ENCODE data around the gene PLEKHD1.

Gene PLEKHD1

DNA sequence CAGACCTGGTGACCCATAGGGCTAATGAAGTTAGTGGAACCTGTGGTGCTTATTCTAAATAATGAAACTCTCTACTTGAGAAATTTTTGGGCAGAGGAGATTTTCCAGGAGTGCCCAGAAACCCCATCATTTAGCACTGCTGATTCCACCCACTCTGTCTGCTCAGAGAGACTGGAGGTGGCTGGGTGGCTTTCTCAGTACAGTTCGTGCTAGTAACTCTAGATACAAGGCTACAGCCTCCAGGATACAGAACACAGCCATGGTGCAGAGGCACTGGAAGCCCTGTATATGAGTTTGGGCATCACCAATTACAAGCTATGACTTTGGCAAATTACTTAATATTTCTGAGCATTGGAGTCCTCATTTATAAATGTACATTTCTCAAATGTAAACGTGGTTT, 57.8 kb downstream of the PLEKHD1 start:
- Histone ChIP-seq H3K27ac (ENCODE audit: low read depth, low read length) (no peak overlapping the region), H3K4me3 (ENCODE audit: low read depth in 1 of 2, low read length in 2 of 2) (no peak overlapping the region), H3K9ac (ENCODE audit: low read depth in 1 of 2, low read length in 2 of 2) (no peak overlapping the region), H3K4me1 (ENCODE audit: control insufficient read depth in 1 of 2, insufficient read depth in 2 of 2, low read length in 2 of 2) (no peaks in the 10 kb centered on the region), H3K9me3 (ENCODE audit: control insufficient read depth in 1 of 2, low read length in 2 of 2) (no peaks in the 10 kb centered on the region), H3K27me3 (ENCODE audit: control insufficient read depth in 1 of 2, insufficient read depth in 2 of 2, low read length in 2 of 2) (peaks cover 3% of the 10 kb centered on the region in 2 donors), H3K36me3 (ENCODE audit: control insufficient read depth in 1 of 2, insufficient read depth in 2 of 2, low read length in 2 of 2) (no peaks in the 10 kb centered on the region)

DNA sequence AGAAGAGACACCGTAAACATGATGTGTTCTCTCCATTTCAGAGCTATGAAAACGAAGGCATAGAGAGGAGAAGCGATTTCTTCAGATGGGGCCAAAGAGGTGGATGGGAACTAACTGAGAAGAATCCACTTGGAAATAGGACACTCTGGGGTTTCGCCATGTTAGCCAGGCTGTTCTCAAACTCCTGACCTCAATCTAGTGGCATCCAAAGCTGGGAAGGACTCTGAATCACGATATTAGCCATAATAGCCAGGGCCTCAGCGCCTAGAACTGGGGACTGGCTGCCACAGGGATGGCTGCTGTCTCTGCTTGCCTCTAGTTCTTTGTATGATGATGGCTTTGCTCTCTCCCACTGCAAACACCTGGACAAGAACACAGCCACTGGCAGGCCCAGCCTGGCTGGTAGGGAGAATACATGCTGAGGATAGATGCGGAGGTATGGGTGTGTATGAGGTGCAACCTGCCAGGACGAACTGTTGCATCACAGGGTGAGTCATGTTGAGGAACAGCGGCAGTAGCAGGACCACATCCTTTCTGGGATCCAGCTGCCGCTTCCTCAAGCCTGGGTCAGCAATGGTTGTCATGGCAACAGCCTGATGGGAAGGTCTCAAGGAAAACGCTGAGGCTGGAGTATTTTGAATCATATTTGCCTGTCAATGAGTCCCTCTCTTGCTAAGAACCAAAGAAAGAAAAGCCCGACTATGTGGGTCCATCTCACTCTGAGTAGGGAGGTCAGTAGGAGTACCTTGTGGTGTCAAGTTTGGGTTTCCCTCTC, 59.0 kb downstream of the PLEKHD1 start:
- H3K9ac ChIP-seq (ENCODE audit: low read depth in 1 of 2, low read length in 2 of 2): no peak overlapping the region

DNA sequence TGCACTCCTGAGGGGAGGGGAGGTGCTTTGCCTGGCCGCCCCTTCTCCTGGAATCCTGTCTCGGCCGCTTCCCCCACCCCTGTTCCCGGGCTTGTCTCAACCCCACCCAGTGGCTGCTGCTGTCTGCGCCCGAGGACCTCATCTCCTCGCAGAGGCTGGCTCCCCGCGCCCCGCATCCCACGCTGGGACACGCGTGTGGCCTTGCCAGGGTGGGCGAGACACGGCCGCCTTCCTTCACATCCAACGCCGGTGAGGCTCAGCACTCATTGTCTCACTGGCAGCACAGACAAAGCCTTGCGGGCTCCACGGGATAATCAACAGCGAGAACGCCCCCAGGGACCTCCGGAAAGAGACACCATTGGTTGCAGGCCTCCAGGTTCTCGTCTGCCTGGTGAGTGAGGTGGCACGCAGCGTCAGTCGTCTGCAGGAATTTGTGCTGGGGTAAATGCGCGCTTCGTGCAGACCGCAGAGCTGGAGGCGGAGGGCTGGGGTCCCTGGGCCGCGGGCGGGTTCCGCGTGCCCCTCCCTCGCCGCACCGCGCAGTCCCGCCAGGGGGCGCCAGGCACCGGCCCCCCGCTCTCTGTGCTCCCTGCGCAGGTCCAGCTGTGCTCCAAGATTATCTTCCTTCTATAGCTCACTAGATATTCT, 63.3 kb downstream of the PLEKHD1 start:
- Histone ChIP-seq H3K4me3 (ENCODE audit: low read depth in 1 of 2, low read length in 2 of 2) (no peak overlapping the region), H3K36me3 (ENCODE audit: control insufficient read depth in 1 of 2, insufficient read depth in 2 of 2, low read length in 2 of 2) (no peaks in the 10 kb centered on the region), H3K27ac (ENCODE audit: low read depth, low read length) (no peak overlapping the region), H3K9ac (ENCODE audit: low read depth in 1 of 2, low read length in 2 of 2) (no peak overlapping the region), H3K4me1 (ENCODE audit: control insufficient read depth in 1 of 2, insufficient read depth in 2 of 2, low read length in 2 of 2) (no peaks in the 10 kb centered on the region), H3K27me3 (ENCODE audit: control insufficient read depth in 1 of 2, insufficient read depth in 2 of 2, low read length in 2 of 2) (peaks cover 10 to 15% of the 10 kb centered on the region in 2 donors), H3K9me3 (ENCODE audit: control insufficient read depth in 1 of 2, low read length in 2 of 2) (no peaks in the 10 kb centered on the region)

More for the DNA sequence above, 59.0 kb downstream of the PLEKHD1 start:
- peaks cover 3 to 10% of the 10 kb centered on the region in 2 donors for H3K27me3 ChIP-seq (ENCODE audit: control insufficient read depth in 1 of 2, insufficient read depth in 2 of 2, low read length in 2 of 2)
- no peaks in the 10 kb centered on the region for H3K9me3 ChIP-seq (ENCODE audit: control insufficient read depth in 1 of 2, low read length in 2 of 2)
- H3K27ac ChIP-seq (ENCODE audit: low read depth, low read length): no peak overlapping the region
- H3K4me3 ChIP-seq (ENCODE audit: low read depth in 1 of 2, low read length in 2 of 2): no peak overlapping the region
- H3K36me3 ChIP-seq (ENCODE audit: control insufficient read depth in 1 of 2, insufficient read depth in 2 of 2, low read length in 2 of 2): no peaks in the 10 kb centered on the region
- H3K4me1 ChIP-seq (ENCODE audit: control insufficient read depth in 1 of 2, insufficient read depth in 2 of 2, low read length in 2 of 2): no peaks in the 10 kb centered on the region

DNA sequence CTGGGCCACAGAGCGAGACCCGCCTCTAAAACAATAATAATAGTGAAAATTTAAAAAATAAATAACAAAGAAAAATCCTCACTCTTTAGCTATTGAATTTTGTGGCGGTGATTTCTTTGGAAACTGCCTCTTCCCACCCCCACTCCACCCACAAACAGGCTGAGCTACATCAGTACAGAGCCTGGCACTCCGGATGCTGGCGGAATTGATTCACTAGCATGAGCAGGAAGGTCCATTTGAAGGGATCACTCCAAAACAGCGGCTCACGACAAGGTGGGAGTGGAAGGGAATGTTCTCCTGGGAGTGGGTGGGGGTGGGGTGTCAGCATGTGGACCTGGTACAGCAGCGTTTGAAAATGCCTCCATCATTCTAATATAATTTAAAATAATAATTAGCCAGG, 64.0 kb downstream of the PLEKHD1 start:
- Histone ChIP-seq H3K27ac (ENCODE audit: low read depth, low read length) (no peak overlapping the region), H3K36me3 (ENCODE audit: control insufficient read depth in 1 of 2, insufficient read depth in 2 of 2, low read length in 2 of 2) (no peaks in the 10 kb centered on the region)

DNA sequence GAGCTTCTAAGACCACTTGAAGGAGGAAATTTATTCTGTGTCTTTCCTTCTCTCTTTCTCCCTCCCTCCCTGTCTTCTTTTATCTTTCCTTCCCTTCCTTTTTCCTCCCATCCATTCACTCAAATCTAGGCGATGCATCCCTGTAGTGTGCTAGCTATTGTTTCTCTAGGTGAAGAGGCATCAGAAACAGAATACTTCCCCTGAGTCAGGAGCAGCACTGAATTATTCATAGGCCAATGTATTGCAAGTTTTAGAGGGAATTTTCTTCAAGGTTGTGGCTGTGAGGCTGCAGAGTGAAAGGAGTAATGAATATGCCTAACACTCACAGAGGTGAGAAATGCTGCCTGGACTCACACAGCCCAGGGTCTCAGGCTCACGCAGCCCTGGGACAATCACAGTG, 67.0 kb downstream of the PLEKHD1 start:
- Histone ChIP-seq H3K9me3 (ENCODE audit: control insufficient read depth in 1 of 2, low read length in 2 of 2) (no peaks in the 10 kb centered on the region), H3K4me3 (ENCODE audit: low read depth in 1 of 2, low read length in 2 of 2) (no peak overlapping the region), H3K4me1 (ENCODE audit: control insufficient read depth in 1 of 2, insufficient read depth in 2 of 2, low read length in 2 of 2) (no peaks in the 10 kb centered on the region), H3K9ac (ENCODE audit: low read depth in 1 of 2, low read length in 2 of 2) (no peak overlapping the region), H3K27me3 (ENCODE audit: control insufficient read depth in 1 of 2, insufficient read depth in 2 of 2, low read length in 2 of 2) (peaks cover 6 to 21% of the 10 kb centered on the region in 2 donors), H3K27ac (ENCODE audit: low read depth, low read length) (no peak overlapping the region), H3K36me3 (ENCODE audit: control insufficient read depth in 1 of 2, insufficient read depth in 2 of 2, low read length in 2 of 2) (no peaks in the 10 kb centered on the region)

More for the DNA sequence above, 64.0 kb downstream of the PLEKHD1 start:
- no peaks in the 10 kb centered on the region for H3K4me1 ChIP-seq (ENCODE audit: control insufficient read depth in 1 of 2, insufficient read depth in 2 of 2, low read length in 2 of 2)
- H3K27me3 ChIP-seq (ENCODE audit: control insufficient read depth in 1 of 2, insufficient read depth in 2 of 2, low read length in 2 of 2): peaks cover 10 to 17% of the 10 kb centered on the region in 2 donors
- no peak overlapping the region for H3K4me3 ChIP-seq (ENCODE audit: low read depth in 1 of 2, low read length in 2 of 2)
- no peaks in the 10 kb centered on the region for H3K9me3 ChIP-seq (ENCODE audit: control insufficient read depth in 1 of 2, low read length in 2 of 2)
- H3K9ac ChIP-seq (ENCODE audit: low read depth in 1 of 2, low read length in 2 of 2): no peak overlapping the region

DNA sequence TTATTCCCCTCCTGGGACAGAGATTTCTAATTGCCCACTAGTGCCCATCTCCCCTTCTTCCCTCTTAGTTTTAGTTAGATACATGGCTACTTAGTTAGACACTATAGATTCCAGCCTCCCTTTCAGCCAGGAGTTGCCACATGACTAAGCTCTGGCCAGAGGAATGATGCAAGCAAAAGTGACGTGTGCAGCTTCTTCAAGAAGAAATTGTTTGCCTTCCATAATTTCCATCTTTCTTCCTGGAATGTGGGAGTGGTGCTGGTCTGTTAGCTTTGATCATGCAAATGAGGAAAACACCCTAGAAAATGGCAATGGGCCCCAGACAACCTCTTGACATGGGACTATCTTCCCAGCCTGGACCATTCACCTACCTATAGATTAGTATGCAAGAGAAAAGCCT, 68.7 kb downstream of the PLEKHD1 start:
- Histone ChIP-seq H3K4me3 (ENCODE audit: low read depth in 1 of 2, low read length in 2 of 2) (no peak overlapping the region), H3K36me3 (ENCODE audit: control insufficient read depth in 1 of 2, insufficient read depth in 2 of 2, low read length in 2 of 2) (no peaks in the 10 kb centered on the region), H3K27ac (ENCODE audit: low read depth, low read length) (no peak overlapping the region), H3K9ac (ENCODE audit: low read depth in 1 of 2, low read length in 2 of 2) (no peak overlapping the region), H3K9me3 (ENCODE audit: control insufficient read depth in 1 of 2, low read length in 2 of 2) (no peaks in the 10 kb centered on the region), H3K27me3 (ENCODE audit: control insufficient read depth in 1 of 2, insufficient read depth in 2 of 2, low read length in 2 of 2) (peaks cover 0 to 21% of the 10 kb centered on the region in 2 donors), H3K4me1 (ENCODE audit: control insufficient read depth in 1 of 2, insufficient read depth in 2 of 2, low read length in 2 of 2) (no peaks in the 10 kb centered on the region)

DNA sequence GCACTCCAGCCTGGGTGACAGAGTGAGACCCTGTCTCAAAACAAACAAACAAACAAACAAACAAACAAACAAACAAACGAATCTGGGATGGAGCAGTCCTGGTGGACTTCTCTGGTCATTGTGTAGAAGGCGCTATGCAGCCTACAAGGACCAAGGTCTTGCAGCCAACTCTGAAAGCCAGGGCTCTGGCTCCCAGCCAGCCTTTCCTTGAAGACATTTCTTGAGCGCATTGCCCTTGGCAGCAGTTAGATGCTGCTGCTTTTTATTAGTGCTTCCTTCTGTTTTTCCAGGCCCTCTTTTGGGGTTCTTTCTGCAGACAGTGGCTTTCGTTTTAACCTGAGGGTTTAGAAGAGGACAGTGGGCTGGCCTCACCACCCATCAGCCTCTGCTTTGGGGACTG, 70.0 kb downstream of the PLEKHD1 start:
- Histone ChIP-seq H3K4me1 (ENCODE audit: control insufficient read depth in 1 of 2, insufficient read depth in 2 of 2, low read length in 2 of 2) (no peaks in the 10 kb centered on the region), H3K36me3 (ENCODE audit: control insufficient read depth in 1 of 2, insufficient read depth in 2 of 2, low read length in 2 of 2) (no peaks in the 10 kb centered on the region), H3K9ac (ENCODE audit: low read depth in 1 of 2, low read length in 2 of 2) (no peak overlapping the region), H3K4me3 (ENCODE audit: low read depth in 1 of 2, low read length in 2 of 2) (no peak overlapping the region), H3K27ac (ENCODE audit: low read depth, low read length) (no peak overlapping the region), H3K27me3 (ENCODE audit: control insufficient read depth in 1 of 2, insufficient read depth in 2 of 2, low read length in 2 of 2) (peaks cover under 1 to 21% of the 10 kb centered on the region in 2 donors), H3K9me3 (ENCODE audit: control insufficient read depth in 1 of 2, low read length in 2 of 2) (no peaks in the 10 kb centered on the region)

DNA sequence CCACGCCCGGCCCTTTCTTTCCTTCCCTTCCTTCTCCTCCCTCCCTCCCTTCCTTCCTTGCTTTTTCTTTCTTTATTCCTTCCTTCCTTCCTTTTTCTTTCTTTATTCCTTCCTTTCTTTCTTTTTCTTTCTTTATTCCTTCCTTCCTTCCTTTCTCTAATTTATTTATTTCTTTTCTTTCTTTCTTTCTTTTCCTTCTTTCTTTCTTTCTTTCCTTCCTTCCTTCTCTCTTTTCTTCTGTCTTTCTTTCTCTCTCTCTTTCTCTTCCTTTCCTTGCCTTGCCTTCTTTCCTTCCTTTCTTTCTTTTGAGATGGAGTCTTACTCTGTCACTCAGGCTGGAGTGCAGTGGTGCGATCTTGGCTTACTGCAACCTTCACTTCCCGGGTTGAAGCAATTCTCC, 74.2 kb downstream of the PLEKHD1 start:
- Histone ChIP-seq H3K4me1 (ENCODE audit: control insufficient read depth in 1 of 2, insufficient read depth in 2 of 2, low read length in 2 of 2) (no peaks in the 10 kb centered on the region), H3K9ac (ENCODE audit: low read depth in 1 of 2, low read length in 2 of 2) (no peak overlapping the region), H3K27ac (ENCODE audit: low read depth, low read length) (no peak overlapping the region), H3K36me3 (ENCODE audit: control insufficient read depth in 1 of 2, insufficient read depth in 2 of 2, low read length in 2 of 2) (no peaks in the 10 kb centered on the region), H3K27me3 (ENCODE audit: control insufficient read depth in 1 of 2, insufficient read depth in 2 of 2, low read length in 2 of 2) (peaks cover 9 to 12% of the 10 kb centered on the region in 2 donors), H3K9me3 (ENCODE audit: control insufficient read depth in 1 of 2, low read length in 2 of 2) (no peaks in the 10 kb centered on the region), H3K4me3 (ENCODE audit: low read depth in 1 of 2, low read length in 2 of 2) (no peak overlapping the region)

DNA sequence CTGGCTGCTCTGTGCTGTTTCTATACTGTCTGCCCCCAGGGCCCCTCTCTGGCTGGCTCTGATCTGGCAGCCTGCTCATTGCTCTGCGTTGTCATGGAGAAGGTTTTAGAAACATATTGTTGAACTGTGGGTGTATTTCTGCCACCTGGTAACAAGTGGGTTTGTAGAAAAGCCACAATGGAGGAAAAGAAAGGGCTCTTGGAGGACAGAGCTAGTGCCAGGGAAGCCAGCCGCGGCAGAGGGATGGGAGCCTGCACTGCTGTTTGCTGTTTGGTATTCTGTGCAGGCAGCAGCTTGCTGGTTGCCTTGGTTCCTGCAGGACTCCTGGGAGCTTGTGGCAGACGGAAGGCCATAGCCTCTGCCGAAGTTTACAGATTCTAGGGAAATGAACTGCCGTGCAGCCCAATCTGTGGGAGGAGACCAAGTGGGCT, 75.1 kb downstream of the PLEKHD1 start:
- no peak overlapping the region for H3K27ac ChIP-seq (ENCODE audit: low read depth, low read length)
- H3K4me1 ChIP-seq (ENCODE audit: control insufficient read depth in 1 of 2, insufficient read depth in 2 of 2, low read length in 2 of 2): no peaks in the 10 kb centered on the region
- no peak overlapping the region for H3K9ac ChIP-seq (ENCODE audit: low read depth in 1 of 2, low read length in 2 of 2)
- H3K9me3 ChIP-seq (ENCODE audit: control insufficient read depth in 1 of 2, low read length in 2 of 2): no peaks in the 10 kb centered on the region
- H3K27me3 ChIP-seq (ENCODE audit: control insufficient read depth in 1 of 2, insufficient read depth in 2 of 2, low read length in 2 of 2): peaks cover 12 to 18% of the 10 kb centered on the region in 2 donors
- no peaks in the 10 kb centered on the region for H3K36me3 ChIP-seq (ENCODE audit: control insufficient read depth in 1 of 2, insufficient read depth in 2 of 2, low read length in 2 of 2)
- no peak overlapping the region for H3K4me3 ChIP-seq (ENCODE audit: low read depth in 1 of 2, low read length in 2 of 2)

DNA sequence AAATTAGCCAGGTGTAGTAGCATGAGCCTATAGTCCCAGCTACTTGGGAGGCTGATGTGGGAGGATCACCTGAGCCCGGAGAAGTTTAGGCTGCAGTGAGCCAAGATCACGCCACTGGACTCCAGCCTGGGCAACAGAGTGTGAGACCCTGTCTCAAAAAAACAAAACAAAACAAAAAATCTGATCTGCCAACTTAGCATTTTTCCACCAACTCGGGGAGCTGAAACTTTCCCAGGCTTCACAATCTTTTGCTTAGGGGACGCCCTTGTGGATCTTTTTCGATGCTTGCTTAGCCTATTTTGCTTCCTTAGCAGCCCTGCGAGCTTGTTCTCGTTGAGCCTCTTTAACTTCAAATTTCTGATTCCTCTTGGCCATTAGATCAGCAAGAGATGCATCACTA, 76.3 kb downstream of the PLEKHD1 start:
- Histone ChIP-seq H3K4me1 (ENCODE audit: control insufficient read depth in 1 of 2, insufficient read depth in 2 of 2, low read length in 2 of 2) (no peaks in the 10 kb centered on the region), H3K27ac (ENCODE audit: low read depth, low read length) (no peak overlapping the region), H3K27me3 (ENCODE audit: control insufficient read depth in 1 of 2, insufficient read depth in 2 of 2, low read length in 2 of 2) (peaks cover 12 to 28% of the 10 kb centered on the region in 2 donors), H3K9me3 (ENCODE audit: control insufficient read depth in 1 of 2, low read length in 2 of 2) (no peaks in the 10 kb centered on the region), H3K4me3 (ENCODE audit: low read depth in 1 of 2, low read length in 2 of 2) (no peak overlapping the region), H3K9ac (ENCODE audit: low read depth in 1 of 2, low read length in 2 of 2) (no peak overlapping the region), H3K36me3 (ENCODE audit: control insufficient read depth in 1 of 2, insufficient read depth in 2 of 2, low read length in 2 of 2) (no peaks in the 10 kb centered on the region)
